ENCODE results near the gene PGAP1. TPM values are rescaled to one million over a fixed set of nuclear protein-coding genes. Genes with fewer than 3 reads are reported as not detected.

The PGAP1 gene
- total and polyA plus RNA-seq, 7 experiments from 2014 or later: 1.6 to 48.4 (median 6.4) TPM

DNA sequence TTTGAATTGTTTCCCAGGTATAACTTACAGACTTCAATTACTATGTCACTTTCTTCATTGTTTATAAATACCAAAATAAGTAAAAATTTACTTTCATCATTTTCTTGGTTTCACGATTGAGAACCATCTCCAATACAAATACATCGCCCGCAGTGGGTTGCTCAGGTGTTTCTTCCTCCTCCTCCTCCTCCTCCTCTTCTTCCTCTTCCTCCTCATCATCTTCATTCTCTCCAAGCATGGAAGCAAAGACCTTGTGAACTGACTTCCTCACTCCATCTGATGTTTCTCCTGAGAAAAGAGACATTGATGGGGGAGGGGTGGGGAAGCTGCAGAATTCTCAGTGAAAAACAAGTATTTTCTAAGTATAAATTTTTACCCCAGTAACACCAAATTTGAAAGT, 133.6 kb downstream of the PGAP1 start:
- no peak overlapping the region for H3K4me3 Mint-ChIP-seq
- no peaks in the 10 kb centered on the region for H3K9me3 Mint-ChIP-seq
- Histone ChIP-seq H3K4me3 (ENCODE audit: low read length) (no peak overlapping the region), H3K36me3 (ENCODE audit: control insufficient read depth in 2 of 3, insufficient read depth in 3 of 3, low read length in 3 of 3) (peaks cover 9 to 77% (median 14%) of the 10 kb centered on the region in 3 experiments), H3K27ac (ENCODE audit: low read depth, low read length) (no peak overlapping the region), H3K27me3 (ENCODE audit: control insufficient read depth in 2 of 2, insufficient read depth in 2 of 2, low read length in 2 of 2) (no peaks in the 10 kb centered on the region), H3K9me3 (ENCODE audit: control insufficient read depth in 2 of 3, low read length in 3 of 3) (no peaks in the 10 kb centered on the region), H3K4me1 (ENCODE audit: control insufficient read depth in 2 of 2, insufficient read depth in 2 of 2, low read length in 2 of 2) (no peaks in the 10 kb centered on the region)
- H3K4me1 Mint-ChIP-seq: peaks cover 6 to 30% (median 20%) of the 10 kb centered on the region in 7 donors
- H3K36me3 Mint-ChIP-seq: peaks cover 4 to 64% (median 45%) of the 10 kb centered on the region in 5 donors
- POLR2A ChIA-PET: no interaction called here
- no peak for DNase-seq
- H3K27me3 Mint-ChIP-seq: no peaks in the 10 kb centered on the region
- CTCF ChIA-PET: interaction anchor here (1.0 kb wide), 1 partner anchor 42 kb away, joined by 4 read pairs; no protein-coding TSS in a partner anchor
- no peak overlapping the region for H3K27ac Mint-ChIP-seq
- intact Hi-C loops (cut with micrococcal nuclease): no loop called here
- ATAC-seq: no peak

DNA sequence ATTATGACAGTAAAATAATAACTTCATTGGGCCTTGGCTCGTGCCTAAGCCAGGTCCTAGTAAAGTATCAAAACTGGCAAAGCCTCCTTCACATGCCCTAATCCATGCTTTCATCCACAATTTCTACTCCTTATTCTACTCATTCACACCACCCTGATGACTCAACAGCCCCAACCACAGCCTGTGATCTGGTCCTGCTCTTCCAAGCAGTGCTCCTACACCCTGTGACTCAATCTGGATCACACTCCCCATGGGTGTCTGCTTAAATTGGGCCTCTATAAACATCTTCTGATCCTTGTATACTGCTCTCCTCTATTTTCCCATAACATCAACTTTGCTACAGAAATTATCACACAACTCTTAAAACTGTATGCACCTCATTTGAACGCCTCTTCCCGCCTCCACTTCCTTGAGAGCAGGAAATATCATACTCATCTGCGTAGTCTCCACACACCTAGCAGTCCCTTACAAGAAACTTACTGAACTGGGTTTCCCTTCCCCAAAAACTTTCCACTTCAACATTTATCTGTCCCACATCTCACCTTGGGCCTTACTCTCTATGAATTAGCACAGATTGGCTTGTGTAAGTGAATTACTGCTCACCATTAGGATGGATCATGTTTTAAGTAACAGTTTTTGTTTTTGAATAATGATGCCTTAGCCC, 142.9 kb downstream of the PGAP1 start:
- ChIA-PET CTCF (no interaction called here), POLR2A (no interaction called here)
- no peaks in the 10 kb centered on the region for H3K27me3 ChIP-seq (ENCODE audit: control insufficient read depth in 2 of 2, insufficient read depth in 2 of 2, low read length in 2 of 2)
- intact Hi-C loops (cut with micrococcal nuclease): loop anchor here in 1 of 2 donors (10.0 kb wide), 1 partner anchor 621 kb away; no protein-coding TSS in a partner anchor
- H3K36me3 Mint-ChIP-seq: peaks cover 12 to 35% (median 26%) of the 10 kb centered on the region in 5 donors
- H3K4me1 Mint-ChIP-seq: peaks cover 4 to 9% (median 6%) of the 10 kb centered on the region in 7 donors
- H3K27me3 Mint-ChIP-seq: no peaks in the 10 kb centered on the region
- H3K27ac ChIP-seq (ENCODE audit: low read depth, low read length): peak overlapping the region; percentile 10
- ATAC-seq (no peak), DNase-seq (peak in 1 of 9 donors; percentile 48)
- H3K9me3 ChIP-seq (ENCODE audit: control insufficient read depth in 2 of 3, low read length in 3 of 3): no peaks in the 10 kb centered on the region
- peak overlapping the region in 1 of 10 donors; percentile 1 for H3K4me3 Mint-ChIP-seq
- H3K4me1 ChIP-seq (ENCODE audit: control insufficient read depth in 2 of 2, insufficient read depth in 2 of 2, low read length in 2 of 2): no peaks in the 10 kb centered on the region
- H3K4me3 ChIP-seq (ENCODE audit: low read length): no peak overlapping the region
- H3K36me3 ChIP-seq (ENCODE audit: control insufficient read depth in 2 of 3, insufficient read depth in 3 of 3, low read length in 3 of 3): peaks cover 0 to 84% (median 19%) of the 10 kb centered on the region in 3 experiments
- H3K27ac Mint-ChIP-seq: peak overlapping the region in 5 of 9 donors; percentile 6 to 68 (median 55)
- no peaks in the 10 kb centered on the region for H3K9me3 Mint-ChIP-seq

Other genes with a start within 250 kb of the PGAP1 start
- 10 to 100 TPM; 29.6 to 59.2 (median 47.7) TPM for gene GTF3C3, start 127.0 kb downstream of the PGAP1 start, total RNA-seq
- gene GTF3C3, start 127.0 kb downstream of the PGAP1 start, polyA plus RNA-seq: 10 to 100 TPM; 13.5 to 17.9 TPM
- under 1 TPM in 1 of 5 experiments, not detected in 4; 0.53 TPM for gene C2orf66, start 117.4 kb downstream of the PGAP1 start, total RNA-seq
- not detected for gene C2orf66, start 117.4 kb downstream of the PGAP1 start, polyA plus RNA-seq